ENCODE data around the gene CRYBA1.
"Not testable (repeated sequence)": the region's sequence is repeated elsewhere in the genome, so short reads cannot be mapped to it uniquely, and the experiment has no call there.

CRYBA1 gene

DNA sequence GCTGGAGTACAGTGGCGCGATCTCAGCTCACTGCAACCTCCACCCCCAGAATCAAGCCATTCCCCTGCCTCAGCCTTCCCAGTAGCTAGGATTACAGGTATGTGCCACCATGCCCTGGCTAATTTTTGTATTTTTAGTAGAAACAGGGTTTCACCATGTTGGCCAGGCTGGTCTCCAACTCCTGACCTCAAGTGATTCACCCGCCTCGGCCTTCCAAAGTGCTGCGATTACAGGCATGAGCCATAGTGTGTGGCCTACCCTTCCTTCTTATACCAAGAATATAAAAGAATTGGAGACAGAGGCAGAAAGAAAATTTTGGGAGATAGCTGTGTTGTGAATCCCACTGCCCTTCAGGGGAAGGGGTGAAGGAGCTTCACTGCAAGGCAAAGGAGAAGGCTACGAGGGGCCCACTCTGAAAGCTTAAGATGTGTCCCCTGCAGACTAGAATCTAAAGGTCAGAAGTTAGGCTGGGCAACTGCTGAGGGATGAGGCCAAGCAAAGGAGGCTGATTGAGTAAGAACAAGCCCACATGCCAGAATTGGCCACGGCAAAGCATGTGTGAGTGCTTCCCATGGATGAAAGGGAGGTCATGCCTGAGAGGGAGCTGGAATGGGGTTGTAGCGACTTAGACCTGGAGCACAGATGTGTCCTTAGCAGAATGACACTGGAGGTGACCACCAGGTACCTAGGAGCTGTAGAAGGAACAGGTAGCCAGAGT is 8.4 kb upstream of the CRYBA1 start:
- DNase-seq, result peak; percentile 29

- no peak for DNase-seq
Observed at GRCh38 chr17:29240477-29240876, 6.2 kb upstream of the CRYBA1 start.

DNA sequence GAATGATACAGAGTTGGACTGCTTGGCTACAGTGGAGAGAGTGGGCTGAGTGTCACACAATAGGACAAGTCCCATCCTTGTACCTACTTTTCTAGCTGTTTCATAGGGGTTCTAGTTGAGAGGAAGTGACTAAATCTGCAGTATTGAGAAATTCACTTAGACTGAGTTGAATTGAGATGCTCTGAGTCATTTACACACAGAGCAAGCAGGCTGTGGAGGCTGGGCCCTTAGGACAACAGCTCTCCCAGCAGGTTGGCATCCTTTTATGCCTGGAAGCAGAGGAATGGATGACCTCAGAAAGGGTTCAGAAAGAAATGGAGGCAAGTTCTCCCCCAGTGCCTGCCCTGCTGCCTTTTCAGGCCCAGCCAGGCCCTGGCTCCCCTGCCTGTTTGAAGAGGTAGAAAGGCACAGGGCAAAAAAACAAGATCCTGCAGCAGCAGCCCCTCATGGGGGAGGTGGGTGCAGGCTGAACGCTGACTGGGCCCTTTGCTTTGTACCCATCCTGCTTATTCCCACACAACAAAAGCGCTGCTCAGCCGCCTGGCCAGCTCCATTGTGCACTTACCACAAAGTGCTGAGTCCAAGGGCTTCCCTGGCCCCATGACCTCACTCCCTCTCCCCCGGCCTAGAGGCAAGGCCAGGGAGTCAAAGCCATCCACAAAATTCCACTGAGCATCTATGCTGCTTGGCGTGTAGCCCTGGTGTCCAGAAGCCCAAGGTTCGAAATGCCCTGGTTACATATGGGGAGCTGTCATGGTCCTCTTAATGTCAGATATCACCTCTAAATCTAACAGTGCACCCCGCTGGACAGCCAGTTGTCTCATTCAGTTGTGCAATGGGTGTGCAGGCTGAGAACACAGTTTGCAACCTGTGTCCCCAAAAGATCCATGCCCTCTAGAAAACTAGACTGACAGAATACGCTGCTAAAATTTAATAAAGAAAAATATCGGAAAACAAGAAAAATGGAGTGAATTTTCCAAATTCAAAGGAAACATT is 5.4 kb upstream of the CRYBA1 start:
- DNase-seq, result peak; percentile 97

DNA sequence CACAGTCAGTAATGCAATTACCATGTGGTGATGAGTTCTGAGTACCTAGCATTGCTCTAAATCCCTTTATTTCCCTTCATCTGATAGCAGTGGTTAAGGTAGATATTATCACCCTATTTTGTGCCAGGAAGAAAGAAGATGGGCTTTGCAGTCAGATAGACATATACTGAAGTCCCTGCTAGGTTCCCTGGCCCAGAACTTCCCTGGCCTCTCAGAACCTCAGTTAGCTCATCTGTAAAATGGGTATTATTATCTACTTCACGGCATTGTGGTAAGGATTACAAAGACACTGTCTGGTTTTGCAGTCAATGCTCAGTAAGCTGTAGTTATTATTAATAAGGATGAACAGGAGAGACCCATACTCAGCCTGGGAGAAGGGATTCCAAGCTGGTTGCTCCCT is 4.6 kb upstream of the CRYBA1 start:
- DNase-seq, result no peak

DNA sequence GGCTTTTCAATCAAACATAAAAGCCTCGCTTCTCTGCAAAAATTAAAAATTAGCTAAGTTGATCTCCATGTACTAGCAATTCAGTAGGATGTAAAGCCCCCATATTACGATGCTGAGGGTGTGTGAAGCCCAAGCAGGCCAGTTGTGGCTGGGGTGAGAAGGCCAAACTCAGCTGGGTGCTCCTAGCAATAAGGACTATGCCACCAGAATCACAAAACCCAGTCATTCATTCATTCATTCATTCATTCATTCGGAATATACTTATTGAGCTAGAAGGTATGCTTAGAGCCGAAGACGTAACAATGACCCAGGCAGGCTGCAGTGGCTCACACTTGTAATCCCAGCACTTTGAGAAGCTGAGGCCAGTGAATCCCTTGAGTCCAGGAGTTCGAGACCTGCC is 3.9 kb upstream of the CRYBA1 start:
- no peak for DNase-seq

DNA sequence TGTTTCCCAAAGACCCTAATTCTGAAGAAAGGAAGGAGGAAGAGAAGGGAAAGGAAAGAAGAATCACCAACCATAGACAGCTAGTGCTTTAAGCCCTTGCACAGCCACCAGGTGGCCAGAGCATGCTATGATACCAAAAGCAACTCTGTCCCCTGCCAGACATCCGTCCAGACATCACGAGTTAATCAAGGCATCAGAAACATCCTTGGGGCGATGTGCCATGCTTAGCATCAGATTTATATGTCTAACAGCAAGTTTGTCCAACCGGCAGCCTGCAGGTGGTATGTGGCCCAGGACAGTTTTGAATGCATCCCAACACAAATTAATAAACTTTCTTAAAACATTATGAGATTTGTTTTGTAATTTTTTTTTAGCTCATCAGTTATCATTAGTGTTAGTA is 2.9 kb upstream of the CRYBA1 start:
- DNase-seq, result peak; percentile 45

GRCh38 chr17:29245401-29245800 is 1.3 kb upstream of the CRYBA1 start:
- no peak for DNase-seq

DNA sequence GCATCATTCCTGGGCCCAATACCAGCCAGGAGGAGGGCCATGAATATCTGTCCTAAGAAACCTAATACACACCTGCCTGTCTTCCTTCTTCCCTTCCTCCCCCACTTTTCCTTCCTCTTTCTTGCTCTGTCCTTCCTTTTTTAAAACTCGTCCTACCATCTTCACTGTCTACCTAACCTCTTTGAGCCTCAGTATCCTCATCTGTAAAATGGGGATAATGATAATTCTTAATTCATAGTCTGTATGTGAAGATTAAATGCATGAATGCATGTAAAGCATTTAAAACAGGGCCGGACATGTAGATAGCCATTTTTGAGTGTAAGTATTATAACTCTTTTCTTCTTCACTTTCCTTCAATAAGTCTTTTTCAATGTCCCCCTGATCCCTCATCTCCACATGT is 560 bp downstream of the CRYBA1 start:
- DNase-seq, result no peak

GRCh38 chr17:29248845-29249244 is 2.2 kb downstream of the CRYBA1 start:
- no peak for DNase-seq

DNA sequence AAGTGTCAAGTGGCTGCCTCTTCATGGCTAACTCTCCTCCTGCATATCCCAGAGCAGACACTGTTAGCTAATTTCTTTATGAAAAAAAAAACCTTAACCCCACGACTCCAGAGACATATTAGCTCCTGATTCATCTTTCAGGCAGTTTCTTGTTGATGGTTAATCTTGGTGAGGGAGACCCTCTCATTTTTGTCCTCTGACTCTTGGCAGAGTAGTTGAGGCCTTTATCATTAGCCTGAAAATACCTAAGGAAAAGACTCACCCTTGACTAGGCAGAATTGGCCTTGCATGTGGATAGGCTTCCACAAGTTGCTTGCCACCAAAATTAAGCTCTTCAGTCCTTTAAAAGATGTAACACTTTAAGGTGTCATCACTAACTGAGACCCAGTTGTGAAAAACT is 4.0 kb downstream of the CRYBA1 start:
- DNase-seq, result peak; percentile 92

GRCh38 chr17:29251184-29251583 is 4.5 kb downstream of the CRYBA1 start:
- no peak for DNase-seq

DNA sequence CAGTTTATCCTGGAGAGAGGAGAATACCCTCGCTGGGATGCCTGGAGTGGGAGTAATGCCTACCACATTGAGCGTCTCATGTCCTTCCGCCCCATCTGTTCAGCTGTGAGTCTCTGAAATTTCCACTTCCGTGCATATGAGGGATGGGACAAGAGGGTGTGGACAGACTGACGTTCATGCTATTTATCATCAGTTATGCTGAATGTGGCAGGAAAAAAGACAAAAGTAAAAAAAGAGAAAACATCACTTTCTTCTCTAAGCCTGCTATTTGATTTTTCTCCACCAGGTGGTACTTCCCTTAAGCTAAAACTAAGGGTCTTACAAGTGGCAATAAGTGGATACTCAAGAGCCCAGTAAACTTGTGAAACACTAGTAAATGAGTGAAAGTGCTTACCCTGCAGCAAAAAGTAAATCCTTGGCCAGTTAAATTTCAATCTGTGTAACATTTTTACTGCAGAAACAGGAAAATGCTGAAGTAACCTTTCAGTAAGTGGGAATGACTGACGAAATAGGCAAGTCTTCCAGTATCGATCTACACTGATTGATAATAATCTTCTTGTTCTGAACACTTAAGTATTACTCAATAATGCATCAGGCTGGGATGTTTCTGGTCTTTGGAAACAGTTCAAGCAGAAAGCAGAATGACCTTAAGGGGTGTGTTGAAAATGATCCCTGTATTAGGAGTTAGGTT is 5.6 kb downstream of the CRYBA1 start:
- peak; percentile 49 for DNase-seq

- DNase-seq, result no peak
Observed at GRCh38 chr17:29253037-29253436, 6.4 kb downstream of the CRYBA1 start.

DNA sequence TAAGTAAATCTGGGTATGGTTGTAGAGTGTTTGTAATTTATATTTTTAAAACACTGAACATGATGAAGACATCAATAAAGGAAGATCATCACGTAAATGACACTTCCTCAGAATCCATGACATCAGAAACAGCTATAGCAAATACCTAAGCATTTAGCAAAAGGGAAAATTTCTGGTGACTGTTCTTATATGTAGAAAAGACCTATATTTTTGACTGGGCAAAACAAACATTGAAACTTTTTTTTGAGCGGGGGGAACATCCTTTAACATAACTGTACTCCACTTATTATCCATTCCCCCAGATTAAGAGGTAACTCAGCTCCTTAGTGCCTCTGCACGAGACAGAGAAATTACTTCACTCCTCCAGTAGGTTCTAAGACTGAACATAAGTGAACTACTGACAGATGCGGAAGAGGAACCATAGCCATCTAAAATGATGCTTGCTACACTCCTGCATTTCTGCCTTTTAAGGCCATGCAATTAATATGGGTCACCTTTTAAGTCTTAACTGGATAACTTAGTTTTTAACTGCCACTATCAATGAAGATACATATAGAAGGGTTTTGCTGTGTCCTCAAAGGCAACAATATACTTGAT is 9.4 kb downstream of the CRYBA1 start:
- DNase-seq, result peak; percentile 15

DNA sequence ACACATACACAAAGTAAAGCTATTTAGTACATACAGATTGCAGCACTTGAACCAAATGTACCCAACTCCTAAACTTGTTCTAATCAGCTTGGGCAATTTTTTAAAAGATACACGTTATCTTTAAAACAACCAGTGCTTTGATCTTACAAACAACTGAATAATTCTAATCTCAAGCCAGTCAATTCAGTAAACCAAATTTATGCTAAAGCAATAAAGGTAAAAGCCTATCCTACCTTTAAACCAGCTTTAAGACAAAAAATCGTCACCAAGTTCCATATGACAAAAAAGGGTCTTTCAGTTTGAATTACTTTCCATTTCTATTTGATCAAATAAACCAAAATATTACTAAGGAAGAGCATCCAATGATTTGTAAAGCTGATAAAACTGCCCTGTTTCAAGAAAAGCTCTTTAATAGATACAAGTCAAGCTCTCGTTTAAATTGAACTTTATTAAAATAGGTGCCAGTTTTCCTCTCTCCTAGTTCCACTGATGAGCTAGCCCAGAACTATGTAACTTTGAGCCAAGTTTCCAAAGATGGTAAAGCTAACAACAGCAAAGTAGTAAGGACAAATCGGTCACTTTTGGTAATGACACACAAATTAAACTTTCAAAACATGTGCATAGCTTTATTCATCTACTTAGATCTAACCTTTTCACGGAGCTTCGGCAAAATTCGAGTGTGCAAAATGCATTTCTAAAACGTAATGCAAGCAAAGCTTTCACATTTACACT is 10.2 kb downstream of the CRYBA1 start:
- peak; percentile 56 for DNase-seq

GRCh38 chr17:29257756-29258155 is 11.1 kb downstream of the CRYBA1 start:
- peak; percentile 43 for DNase-seq

DNA sequence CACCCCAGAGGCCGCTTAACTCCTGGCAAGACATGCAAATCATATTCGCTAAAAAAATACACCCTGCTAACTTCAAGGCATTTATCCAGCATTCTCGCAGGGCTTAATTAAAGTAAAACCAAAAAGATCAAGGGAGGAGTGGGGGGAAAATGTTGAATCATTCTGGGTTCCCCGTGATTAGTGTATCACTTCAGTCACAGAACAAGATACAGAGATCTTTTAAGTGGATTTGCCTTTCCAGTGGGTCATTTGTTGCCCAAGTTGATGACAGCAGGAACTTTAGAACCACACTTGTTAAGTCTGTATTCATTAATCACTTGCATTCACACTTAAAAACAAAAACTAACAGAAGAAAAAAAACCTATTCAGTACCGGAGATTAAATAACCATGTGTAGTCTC is 17.3 kb downstream of the CRYBA1 start:
- DNase-seq, result no peak

DNA sequence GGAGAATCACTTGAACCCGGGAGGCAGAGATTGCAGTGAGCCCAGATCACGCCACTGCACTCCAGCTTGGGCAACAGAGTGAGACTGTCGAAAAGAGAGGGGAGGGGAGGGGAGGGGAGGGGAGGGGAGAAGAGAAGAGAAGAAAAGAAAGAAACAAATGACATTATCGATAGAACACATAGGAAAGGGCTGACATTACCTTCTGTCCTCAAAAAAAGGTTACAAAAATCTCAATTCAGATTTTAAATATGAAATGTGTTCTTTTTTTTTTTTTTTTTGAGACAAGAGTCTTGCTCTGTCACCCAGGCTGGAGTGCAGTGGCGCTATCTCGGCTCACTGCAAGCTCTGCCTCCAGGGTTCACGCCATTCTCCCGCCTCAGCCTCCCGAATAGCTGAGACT is 25.3 kb downstream of the CRYBA1 start:
- DNase-seq, result not testable (repeated sequence)

DNA sequence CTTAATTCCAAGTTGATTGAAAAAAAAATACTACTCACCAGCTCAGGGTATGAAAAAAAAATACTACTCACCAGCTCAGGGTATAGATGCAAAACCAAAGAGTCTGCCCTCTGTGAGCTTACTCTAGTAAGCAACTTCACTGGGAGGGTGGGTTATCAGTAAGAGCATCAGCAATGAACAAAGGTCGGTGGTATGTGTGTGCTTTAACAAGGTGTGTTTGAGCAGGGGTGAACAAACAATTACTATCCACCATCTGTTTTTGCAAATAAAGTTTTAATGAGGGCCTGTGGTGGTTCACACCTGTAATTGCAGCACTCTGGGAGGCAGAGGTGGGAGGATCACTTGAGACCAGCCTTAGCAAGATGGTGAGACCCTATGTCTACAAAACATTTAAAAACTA is 27.3 kb downstream of the CRYBA1 start:
- DNase-seq, result no peak

DNA sequence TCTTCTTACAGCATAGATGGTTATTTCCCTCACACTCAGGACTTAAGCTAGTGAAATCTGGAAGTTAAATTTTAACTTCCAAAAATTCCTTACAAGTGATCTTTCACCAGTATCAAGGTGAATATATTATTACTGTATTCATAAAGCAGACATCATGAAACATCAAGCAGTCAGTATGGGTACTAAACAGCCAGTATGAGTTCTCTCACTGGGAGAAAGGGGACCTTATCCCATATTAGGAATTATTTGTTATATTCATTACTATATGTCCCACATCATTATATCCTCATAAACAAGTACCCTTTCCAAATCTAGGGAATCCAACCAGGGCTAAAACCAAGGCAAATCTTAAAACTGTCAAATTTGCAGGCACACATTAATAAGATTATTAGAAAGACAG is 32.0 kb downstream of the CRYBA1 start:
- no peak for DNase-seq

GRCh38 chr17:29279397-29280070 is 32.9 kb downstream of the CRYBA1 start:
- no peak for DNase-seq

DNA sequence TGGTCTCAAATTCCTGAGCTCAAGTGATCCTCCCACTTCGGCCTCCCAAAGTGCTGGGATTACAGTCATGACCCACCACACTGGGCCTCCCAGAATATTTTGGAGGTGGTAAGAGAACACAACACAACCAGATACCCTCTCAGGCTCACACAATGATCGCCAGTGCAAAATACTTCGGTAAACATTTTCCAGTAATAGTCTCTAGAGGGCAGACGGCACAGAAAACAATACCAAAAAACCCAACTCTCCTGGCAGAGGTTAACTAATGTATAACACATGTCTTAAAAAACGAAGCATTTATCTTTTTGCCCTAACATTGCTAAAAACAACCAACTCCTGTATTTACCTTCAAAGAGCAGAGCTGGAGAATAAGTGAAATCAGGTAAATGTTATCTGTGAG is 36.8 kb downstream of the CRYBA1 start:
- peak; percentile 9 for DNase-seq

Measured in fibroblast of skin of right quadriceps (primary cell).